ENCODE results near the gene GEMIN4. TPM values are rescaled to one million over a fixed set of nuclear protein-coding genes. Genes with fewer than 3 reads are reported as not detected.
"Not testable (repeated sequence)": the region's sequence is repeated elsewhere in the genome, so short reads cannot be mapped to it uniquely, and the experiment has no call there.

GEMIN4 gene
- total RNA-seq, 1 donor from 2014 or later, result 7.4 TPM

GRCh38 chr17:781805-782731 lies 30.0 kb upstream of the GEMIN4 start, which contains the start of the genes GLOD4 and MRM3:
Gene GLOD4 (minus strand): TSS chr17:782280. CDS start chr17:782255, 25 bp downstream.
Gene MRM3 (plus strand): TSS chr17:782353. CDS start chr17:782379, 26 bp downstream.
- DNase-seq (ENCODE audit: low spot score) (peak; percentile 94), ATAC-seq (peak; percentile 93)

DNA sequence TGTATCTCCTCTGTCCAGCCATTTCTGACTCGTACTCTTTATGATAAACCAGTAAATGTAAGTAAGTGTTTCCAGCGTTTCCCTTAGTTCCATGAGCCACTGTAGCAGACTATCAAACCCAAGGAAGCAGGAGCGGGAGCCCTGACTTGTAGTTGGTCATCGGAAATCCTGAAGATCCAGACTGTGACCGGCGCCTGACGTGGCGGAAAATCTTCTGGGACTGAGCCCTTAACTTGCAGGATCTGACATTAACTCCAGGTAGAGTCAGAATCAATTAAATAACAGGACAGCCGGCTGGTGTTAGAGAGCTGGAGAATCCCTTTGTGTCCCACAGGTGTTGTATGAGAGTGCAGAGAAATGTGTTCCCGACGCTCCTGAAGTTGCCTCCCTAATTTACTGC lies 26.0 kb upstream of the GEMIN4 start:
- ATAC-seq (no peak), DNase-seq (ENCODE audit: low spot score) (no peak)

GRCh38 chr17:774313-774584 lies 22.2 kb upstream of the GEMIN4 start:
- no peak for ATAC-seq
- no peak for DNase-seq (ENCODE audit: low spot score)

DNA sequence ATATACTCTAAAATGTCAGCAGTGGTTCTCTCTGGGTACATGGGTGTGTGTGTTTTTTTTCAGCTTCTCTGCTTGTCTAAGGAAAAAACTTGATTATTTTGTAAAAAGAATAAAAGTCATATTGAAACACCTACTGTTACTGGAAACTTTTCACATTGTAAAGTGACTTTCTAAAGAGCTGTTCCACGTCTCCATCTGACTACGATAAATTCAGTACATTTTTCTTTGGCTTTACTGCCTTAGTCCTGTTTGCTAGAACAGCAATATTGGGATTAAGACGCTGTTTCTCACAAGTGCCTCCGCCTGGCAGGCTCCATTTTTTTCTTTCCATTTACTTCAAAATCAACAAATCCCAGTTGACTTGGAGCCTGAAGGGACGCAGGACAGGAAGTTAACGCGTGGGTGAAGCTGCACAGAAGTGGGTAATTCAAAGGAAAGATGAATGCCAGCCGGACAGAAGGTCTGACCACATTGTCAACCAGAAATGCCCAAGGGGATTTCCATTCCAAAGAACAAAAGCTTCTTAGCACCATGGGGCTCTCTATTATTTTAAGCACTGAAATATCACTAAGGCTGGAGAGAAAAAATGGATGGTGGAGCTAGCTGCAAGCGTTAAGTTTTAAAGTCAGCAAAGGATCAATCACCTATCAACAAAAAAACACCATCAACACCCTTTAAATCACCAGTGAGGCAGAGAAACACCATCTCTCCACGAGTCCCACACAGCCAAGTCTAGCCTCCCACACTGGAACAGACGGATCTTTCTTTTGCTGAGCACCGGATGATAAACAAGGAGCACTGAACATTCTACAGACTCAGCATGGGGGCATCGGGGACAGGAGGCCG lies 21.6 kb upstream of the GEMIN4 start:
- ATAC-seq (no peak), DNase-seq (ENCODE audit: low spot score) (no peak)

DNA sequence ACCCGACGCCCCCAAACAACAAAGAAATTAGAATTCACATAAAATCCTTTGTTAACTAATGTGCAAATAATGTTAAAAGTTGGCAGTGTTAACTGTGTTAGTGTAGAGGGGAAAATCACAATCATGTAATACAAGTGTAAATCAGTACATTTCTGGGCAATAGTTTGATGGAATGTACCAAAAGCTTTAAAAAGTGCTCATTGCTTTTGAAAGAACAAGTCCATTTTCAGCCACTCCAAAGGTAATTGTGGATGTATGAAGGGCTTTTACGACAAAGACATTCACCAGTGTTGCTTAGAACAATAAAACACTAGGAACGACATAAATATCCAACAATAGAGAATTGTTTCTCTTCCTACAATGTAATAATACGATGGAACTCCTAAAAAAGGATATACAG lies 21.0 kb upstream of the GEMIN4 start:
- DNase-seq (ENCODE audit: low spot score) (no peak), ATAC-seq (no peak)

DNA sequence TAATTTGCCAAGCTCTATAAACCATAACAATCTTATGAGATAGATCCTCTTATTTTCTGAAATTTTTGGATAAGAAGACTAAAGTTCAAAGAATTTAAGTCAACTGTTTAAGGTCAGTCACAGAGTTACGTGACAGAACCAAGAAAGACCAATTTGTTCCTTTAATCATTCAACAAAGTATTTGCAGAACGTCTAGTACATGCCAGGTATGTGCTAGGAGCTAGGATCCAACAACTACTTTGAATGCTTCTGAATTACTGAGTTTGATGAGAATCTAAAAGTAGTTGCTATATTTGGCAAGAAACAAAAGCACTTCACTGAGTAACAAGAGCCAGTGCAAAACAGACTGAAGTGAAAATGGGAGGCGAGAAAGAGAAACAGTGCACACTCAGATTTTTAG lies 15.0 kb upstream of the GEMIN4 start:
- DNase-seq (ENCODE audit: low spot score) (no peak), ATAC-seq (no peak)

DNA sequence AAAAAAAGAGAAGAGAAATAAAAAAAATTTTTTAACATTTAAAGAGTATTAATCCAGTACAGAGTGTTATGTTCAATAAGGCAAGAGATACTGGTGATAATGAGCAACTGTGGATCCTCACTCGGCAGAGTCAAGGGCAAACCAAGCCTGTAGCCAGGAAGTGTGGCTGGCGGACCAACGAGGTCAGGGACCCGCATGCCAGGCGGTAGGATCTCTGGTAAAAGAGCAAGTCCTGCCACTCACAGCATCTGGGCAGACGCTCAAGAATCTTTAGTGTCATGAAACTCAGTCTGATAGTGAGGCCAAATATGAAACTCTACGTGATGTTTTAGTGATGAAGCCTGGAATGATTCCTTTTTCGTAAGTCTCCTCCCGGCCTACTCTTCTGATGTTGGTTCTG lies 8.3 kb upstream of the GEMIN4 start:
- DNase-seq (ENCODE audit: low spot score) (no peak), ATAC-seq (peak; percentile 17)

DNA sequence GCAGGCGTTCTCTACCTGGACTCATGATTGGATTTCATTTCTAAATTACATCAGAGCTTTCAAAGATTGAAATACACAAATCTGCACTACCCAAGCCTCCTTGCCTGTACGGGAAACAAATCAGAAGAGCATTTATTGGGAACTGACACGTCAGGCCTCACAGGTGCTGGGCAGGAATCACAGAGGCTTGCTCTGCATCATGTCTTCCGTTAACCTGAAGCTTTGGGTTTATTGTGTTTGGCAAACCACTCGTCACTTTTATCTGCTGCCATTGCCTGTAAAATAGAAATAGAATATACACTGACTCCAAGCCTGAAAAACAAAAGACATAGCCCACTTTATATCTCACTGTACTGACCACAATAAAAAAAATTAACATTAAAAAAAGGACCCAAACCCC lies 7.9 kb upstream of the GEMIN4 start:
- ATAC-seq (no peak), DNase-seq (ENCODE audit: low spot score) (no peak)

GRCh38 chr17:756010-756567 lies 4.0 kb upstream of the GEMIN4 start:
- not testable (repeated sequence) for DNase-seq (ENCODE audit: low spot score); ATAC-seq

DNA sequence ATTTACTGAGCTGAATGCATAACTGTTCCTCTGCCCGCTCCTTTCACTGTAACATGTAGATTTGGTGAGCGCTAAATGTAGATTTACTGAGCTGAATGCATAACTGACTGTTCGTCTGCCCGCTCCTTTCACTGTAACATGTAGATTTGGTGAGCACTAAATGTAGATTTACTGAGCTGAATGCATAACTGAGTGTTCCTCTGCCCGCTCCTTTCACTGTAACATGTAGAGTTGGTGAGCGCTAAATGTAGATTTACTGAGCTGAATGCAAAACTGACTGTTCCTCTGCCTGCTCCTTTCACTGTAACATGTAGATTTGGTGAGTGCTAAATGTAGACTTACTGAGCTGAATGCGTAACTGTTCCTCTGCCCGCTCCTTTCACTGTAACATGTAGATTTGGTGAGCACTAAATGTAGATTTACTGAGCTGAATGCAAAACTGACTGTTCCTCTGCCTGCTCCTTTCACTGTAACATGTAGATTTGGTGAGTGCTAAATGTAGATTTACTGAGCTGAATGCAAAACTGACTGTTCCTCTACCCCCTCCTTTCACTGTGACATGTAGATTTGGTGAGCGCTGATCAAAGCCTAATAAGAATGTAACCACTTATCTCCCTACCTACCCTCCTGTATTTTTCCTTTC lies 3.4 kb upstream of the GEMIN4 start:
- DNase-seq (ENCODE audit: low spot score); ATAC-seq: not testable (repeated sequence)

DNA sequence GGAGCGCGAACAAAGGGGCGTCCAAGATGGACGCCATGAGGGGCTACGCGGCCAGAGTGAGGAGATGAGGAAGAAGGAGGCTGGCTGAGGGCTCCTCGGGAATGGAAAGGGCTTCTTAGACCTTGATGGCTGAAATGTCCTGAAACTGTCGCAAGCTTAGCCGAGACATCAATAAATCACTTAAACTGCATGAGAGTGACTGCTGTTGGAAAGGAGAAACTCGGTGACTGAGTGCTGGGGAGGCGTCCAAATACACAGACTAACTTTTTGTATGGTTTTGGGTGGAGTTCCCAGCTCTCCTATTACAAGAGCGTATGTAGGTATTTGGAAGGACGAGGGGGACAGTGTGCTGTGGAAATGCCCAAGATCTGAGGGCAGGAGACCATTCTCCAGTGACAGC lies 1.4 kb upstream of the GEMIN4 start:
- DNase-seq (ENCODE audit: low spot score) (no peak), ATAC-seq (no peak)

GRCh38 chr17:752620-753219 lies 656 bp upstream of the GEMIN4 start:
- peak; percentile 85 for ATAC-seq

DNA sequence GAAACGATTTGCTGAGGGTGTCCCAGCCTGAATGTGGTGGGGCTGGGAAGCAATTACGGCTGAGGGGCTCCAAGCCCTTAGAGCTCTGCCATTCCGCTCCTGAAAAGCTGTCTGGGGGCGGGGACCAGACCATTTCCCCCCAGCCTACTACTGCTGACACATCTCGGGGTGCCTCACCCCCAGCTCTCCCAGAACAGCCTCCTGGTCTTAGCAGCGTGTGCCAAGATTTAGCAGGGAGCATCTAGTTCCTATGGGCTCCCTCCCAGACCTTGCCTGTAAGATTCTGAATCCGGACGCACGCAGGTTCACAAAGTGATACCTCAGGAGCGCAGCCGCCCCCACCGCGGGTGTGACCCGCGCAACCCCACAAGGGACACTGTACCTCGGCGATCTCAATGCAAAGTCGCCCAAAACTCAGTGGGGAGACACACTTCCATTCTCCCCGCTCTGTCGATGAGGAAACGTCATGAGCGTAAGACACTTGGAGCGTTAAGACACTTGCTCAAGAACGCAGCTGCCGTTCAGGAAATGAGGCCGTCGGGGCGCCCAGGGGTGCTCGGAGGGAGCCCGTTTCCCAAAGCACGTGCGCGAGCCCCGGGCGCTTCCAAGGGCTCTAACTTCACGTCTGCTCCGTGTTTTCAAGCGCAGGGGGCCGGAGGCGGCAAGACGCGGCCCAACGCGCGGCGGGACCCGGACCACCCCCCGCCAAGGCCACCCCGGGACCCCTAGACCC lies 629 bp downstream of the GEMIN4 start:
- peak; percentile 49 for DNase-seq (ENCODE audit: low spot score)
- ATAC-seq, result peak; percentile 10

More at GRCh38 chr17:752620-753219, 656 bp upstream of the GEMIN4 start:
- DNase-seq (ENCODE audit: low spot score), result peak; percentile 79

GRCh38 chr17:750431-751037 lies 1.5 kb downstream of the GEMIN4 start:
- ATAC-seq (no peak), DNase-seq (ENCODE audit: low spot score) (no peak)

- not testable (repeated sequence) for ATAC-seq; DNase-seq (ENCODE audit: low spot score)
These were observed 2.7 kb downstream of the GEMIN4 start for GRCh38 chr17:749359-749758.

DNA sequence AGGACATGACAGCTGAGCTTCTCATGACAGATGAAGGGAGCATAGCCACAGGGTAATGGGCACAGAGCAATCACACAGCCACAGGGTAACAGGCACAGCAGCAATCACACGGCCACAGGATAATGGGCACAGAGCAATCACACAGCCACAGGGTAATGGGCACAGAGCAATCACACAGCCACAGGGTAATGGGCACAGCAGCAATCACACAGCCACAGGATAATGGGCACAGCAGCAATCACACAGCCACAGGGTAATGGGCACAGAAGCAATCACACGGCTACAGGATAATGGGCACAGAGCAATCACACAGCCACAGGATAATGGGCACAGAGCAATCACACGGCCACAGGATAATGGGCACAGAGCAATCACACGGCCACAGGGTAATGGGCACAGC lies 3.5 kb downstream of the GEMIN4 start:
- ATAC-seq; DNase-seq (ENCODE audit: low spot score): not testable (repeated sequence)

DNA sequence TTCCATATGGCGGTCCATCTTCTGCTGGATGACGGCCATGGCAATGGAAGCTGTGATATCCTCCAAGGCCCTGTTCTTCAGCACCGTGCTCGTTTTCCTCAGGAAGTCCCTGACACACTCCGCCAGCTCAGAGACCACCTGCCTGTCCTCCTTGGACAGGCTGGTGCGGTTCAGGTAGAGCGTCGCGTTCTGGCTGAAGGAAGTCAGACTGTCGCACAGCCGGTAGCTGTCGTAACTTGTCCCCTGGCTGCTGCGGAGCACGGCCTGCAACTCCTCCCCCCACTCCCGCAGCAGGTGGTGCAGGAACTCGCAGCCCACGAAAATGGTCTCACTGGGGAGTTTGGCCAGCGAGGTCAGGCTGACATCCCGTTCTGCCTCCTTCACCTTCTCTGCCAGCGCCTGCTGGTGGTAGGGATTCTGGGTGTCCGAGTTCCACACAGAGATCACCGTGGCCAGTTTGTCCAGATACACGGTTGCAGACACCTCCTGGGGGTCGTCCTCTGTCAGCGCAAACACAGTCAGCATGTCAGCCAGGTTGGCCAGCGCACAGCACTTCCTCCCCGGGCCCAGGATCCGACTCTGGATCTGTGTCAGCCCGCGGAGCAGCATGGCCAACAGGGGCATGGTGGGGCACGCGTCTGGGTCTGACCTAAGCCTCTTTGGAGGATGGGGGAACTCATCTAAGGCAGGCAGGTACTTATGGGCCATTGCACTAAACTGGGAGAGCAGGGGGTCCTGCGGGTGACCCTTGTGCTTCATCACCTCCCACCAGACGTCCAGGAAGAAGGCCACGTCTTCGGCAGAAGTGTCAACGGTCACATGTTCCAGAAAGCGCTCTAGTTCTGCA lies 5.1 kb downstream of the GEMIN4 start:
- ATAC-seq, result no peak

GRCh38 chr17:746181-746580 lies 5.9 kb downstream of the GEMIN4 start:
- DNase-seq (ENCODE audit: low spot score), result no peak

More for the DNA sequence above, 5.1 kb downstream of the GEMIN4 start:
- no peak for DNase-seq (ENCODE audit: low spot score)

More at GRCh38 chr17:746181-746580, 5.9 kb downstream of the GEMIN4 start:
- ATAC-seq, result no peak

All from left lobe of liver (tissue), 2 donors.